GM12873 (cell line): ENCODE results near the gene HMGN1.

Source experiments
- CTCF ChIP-seq: IDR thresholded peaks from 2 replicates; pipeline ENCODE4 v1.5.1; 2012; ENCODE audit warnings: low read depth, mild to moderate bottlenecking, moderate library complexity, low read length, control low read depth; ENCODE audit not compliant: insufficient read depth; ENCODE audit errors: missing control alignments

Gene HMGN1

GRCh38 chr21:39364949-39365348 is 16.1 kb upstream of the HMGN1 start:
- TF ChIP-seq CTCF: no peak

- TF ChIP-seq CTCF: no peak
These were observed 15.0 kb upstream of the HMGN1 start for GRCh38 chr21:39363607-39364555.

GRCh38 chr21:39362733-39363132 is 13.8 kb upstream of the HMGN1 start:
- no peak for TF ChIP-seq CTCF

- TF ChIP-seq CTCF: no peak
These were observed 10.5 kb upstream of the HMGN1 start for GRCh38 chr21:39359382-39359781.

GRCh38 chr21:39353295-39353694 is 4.4 kb upstream of the HMGN1 start:
- TF ChIP-seq CTCF: no peak

GRCh38 chr21:39350094-39351005 is 1.5 kb upstream of the HMGN1 start:
- TF ChIP-seq CTCF: no peak

- TF ChIP-seq CTCF: no peak
These were observed 564 bp upstream of the HMGN1 start for GRCh38 chr21:39349211-39350093.
